GM12865 (cell line): ENCODE results near the gene MOV10L1.

Experiments used
- DNase-seq: peaks from one replicate; pipeline ENCODE4 v3.0.0; 2010; ENCODE audit warnings: low read depth
- H3K4me3 ChIP-seq: 2 replicates; pipeline ENCODE4 v1.5.1; 2011; ENCODE audit warnings: mild to moderate bottlenecking, low read depth, low read length, control low read depth
- CTCF ChIP-seq: IDR thresholded peaks from 2 replicates; pipeline ENCODE4 v1.5.1; 2011; ENCODE audit warnings: low read length, control low read depth, low read depth, inconsistent platforms; ENCODE audit not compliant: insufficient read depth; ENCODE audit errors: missing control alignments

MOV10L1 gene

DNA sequence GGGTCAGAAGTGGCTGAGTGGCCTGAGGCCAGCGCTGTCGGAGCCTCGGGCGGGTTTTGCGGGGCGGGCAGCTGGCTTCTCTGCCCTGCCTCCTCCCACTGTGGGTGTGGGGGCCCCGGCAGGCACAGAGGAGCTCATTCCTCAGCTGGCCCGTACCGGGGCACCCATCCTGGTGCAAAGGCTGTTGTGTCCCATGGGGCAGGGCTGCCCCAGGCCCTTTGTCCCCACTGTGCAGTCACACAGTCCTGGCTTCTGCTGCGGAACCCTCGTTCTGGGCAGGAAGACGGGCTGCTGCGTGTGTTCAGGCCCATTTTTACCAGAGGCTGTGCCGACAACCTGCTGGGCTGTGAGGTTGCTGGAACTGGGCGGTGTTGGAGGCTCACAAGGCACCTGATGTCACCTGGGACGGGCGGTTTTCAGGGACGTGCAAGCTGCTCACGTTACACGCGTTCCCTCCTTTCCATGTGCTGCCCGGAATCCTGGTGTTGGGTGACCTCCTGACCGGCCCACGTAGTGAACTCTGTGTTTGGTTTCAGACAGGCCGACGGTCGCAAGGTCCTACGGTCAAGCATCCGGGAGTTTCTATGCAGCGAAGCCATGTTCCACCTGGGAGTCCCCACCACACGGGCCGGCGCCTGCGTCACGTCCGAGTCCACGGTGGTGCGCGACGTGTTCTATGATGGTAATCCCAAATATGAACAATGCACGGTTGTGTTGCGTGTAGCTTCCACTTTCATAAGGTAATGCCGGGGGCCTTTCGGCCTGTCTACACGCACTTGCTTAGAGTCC is 116.2 kb downstream of the MOV10L1 start:
- TF ChIP-seq CTCF: no peak
- no peak overlapping the region for H3K4me3 ChIP-seq
- no peak for DNase-seq

GRCh38 chr22:50206599-50206998 is 116.8 kb downstream of the MOV10L1 start:
- peak; percentile 24 for DNase-seq
- peak; percentile 35 for TF ChIP-seq CTCF
- no peak overlapping the region for H3K4me3 ChIP-seq

DNA sequence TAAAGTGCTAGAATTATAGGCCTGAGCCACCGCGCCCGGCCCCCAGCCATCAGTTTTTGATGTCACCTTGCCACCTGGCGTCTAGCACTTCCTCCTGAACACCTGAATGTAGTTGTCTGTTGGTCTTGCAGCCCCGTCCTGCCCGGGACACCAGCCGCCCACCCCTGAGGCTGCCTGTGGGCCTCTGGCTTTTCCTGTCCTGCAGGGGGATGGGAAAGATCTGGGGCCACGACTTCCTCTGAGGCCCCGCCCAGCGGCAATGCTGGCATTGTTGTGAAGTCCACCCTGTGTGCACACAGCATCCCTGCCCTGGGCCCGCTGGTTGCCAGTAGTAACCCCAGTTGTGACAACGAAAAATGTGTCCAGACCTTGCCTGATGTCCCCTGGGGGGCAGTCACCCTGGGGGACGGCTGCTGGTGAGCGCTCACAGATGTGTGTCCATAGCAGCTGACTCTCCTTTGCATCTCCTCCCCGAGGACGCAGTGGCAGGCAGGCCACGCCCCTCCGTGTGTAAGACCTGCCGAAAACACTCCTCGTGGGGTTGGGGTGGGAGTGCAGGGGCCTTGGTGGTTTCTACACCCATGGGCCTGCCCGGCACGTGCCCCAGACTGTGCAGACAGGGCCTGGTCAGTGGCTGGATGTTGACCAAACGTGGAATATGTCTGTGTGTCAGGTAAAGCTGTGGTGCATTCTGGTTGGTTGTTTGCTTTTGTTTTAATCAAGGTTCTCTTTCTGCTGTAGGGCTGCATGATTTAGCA is 117.8 kb downstream of the MOV10L1 start:
- TF ChIP-seq CTCF: no peak
- peak; percentile 9 for DNase-seq
- H3K4me3 ChIP-seq: no peak overlapping the region

- no peak for TF ChIP-seq CTCF
- no peak overlapping the region for H3K4me3 ChIP-seq
- no peak for DNase-seq
Observed at GRCh38 chr22:50208430-50208938, 118.7 kb downstream of the MOV10L1 start.

- H3K4me3 ChIP-seq: no peak overlapping the region
- TF ChIP-seq CTCF: no peak
- peak; percentile 5 for DNase-seq
Observed at GRCh38 chr22:50208939-50209892, 119.4 kb downstream of the MOV10L1 start.

GRCh38 chr22:50209893-50210292 is 120.1 kb downstream of the MOV10L1 start:
- peak; percentile 74 for DNase-seq
- TF ChIP-seq CTCF: peak; percentile 83
- H3K4me3 ChIP-seq: no peak overlapping the region
